Subcutaneous abdominal adipose tissue (tissue), 5 donors: ENCODE measurements around the gene PPBP.
"Not testable (repeated sequence)": the region's sequence is repeated elsewhere in the genome, so short reads cannot be mapped to it uniquely, and the experiment has no call there.

Experiments
- H3K27ac ChIP-seq: one replicate; pipeline ENCODE4 v1.7.0; 2013; ENCODE audit warnings: low read depth, mild to moderate bottlenecking, inconsistent platforms, low read length, moderate library complexity
- H3K27me3 ChIP-seq, 5 donors: one replicate each; pipeline ENCODE4 v1.7.0; 2013; ENCODE audit warnings: low read length in 5 of 5, inconsistent platforms in 1 of 5; ENCODE audit not compliant: control insufficient read depth in 5 of 5, insufficient read depth in 4 of 5
- H3K36me3 ChIP-seq, 5 donors: one replicate each; pipeline ENCODE4 v1.7.0; 2013; ENCODE audit warnings: low read length in 5 of 5; ENCODE audit not compliant: control insufficient read depth in 5 of 5, insufficient read depth in 5 of 5
- H3K4me1 ChIP-seq, 5 donors: one replicate each; pipeline ENCODE4 v1.7.0; 2013; ENCODE audit warnings: low read length in 5 of 5, mild to moderate bottlenecking in 3 of 5, moderate library complexity in 1 of 5; ENCODE audit not compliant: control insufficient read depth in 5 of 5, insufficient read depth in 5 of 5
- H3K4me3 ChIP-seq, 5 donors: one replicate each; pipeline ENCODE4 v1.7.0; 2013; ENCODE audit warnings: low read length in 5 of 5, low read depth in 1 of 5
- H3K9ac ChIP-seq, 5 donors: one replicate each; pipeline ENCODE4 v1.7.0; 2013; ENCODE audit warnings: low read length in 5 of 5, mild to moderate bottlenecking in 4 of 5, moderate library complexity in 3 of 5
- H3K9me3 ChIP-seq, 5 donors: one replicate each; pipeline ENCODE4 v1.7.0; 2013; ENCODE audit warnings: low read length in 5 of 5; ENCODE audit not compliant: control insufficient read depth in 5 of 5
- donor health status: healthy.
- donor health status: healthy.
- donor health status: healthy.
- donor health status: healthy.
- donor health status: healthy.

PPBP gene

GRCh38 chr4:73962724-73963123 is 25.3 kb downstream of the PPBP start:
- Histone ChIP-seq H3K4me3 (no peak overlapping the region), H3K27ac (no peak overlapping the region), H3K36me3 (no peaks in the 10 kb centered on the region), H3K9ac (no peak overlapping the region), H3K27me3 (peaks cover 0 to 7% (median 2%) of the 10 kb centered on the region in 5 donors), H3K4me1 (no peaks in the 10 kb centered on the region), H3K9me3 (peaks cover 4 to 14% (median 10%) of the 10 kb centered on the region in 5 donors)

GRCh38 chr4:73959041-73959440 is 28.9 kb downstream of the PPBP start:
- not testable (repeated sequence) for H3K36me3 ChIP-seq

DNA sequence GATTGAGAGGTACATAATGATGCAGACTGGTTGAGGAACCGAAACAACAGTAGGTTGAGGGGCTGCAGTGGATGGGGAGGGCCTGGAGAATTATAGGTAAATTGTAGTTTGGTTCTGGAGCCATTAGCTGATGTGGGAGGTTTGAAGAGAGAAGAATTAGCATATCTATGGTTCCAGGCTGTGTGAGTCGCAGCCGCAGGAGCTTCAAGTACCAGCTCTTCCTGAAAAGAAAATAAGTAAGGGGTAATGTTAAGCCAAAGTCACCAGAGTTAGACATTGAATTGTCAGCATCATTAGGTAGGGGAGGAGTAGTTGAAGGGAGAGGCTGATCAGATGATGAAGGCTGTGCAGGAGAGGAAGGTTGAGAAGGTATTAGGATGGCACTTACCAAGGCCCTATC is 35.6 kb downstream of the PPBP start:
- peaks cover 0 to 4% (median 0%) of the 10 kb centered on the region in 5 donors for H3K9me3 ChIP-seq
- H3K27me3 ChIP-seq, result no peaks in the 10 kb centered on the region
- H3K4me3 ChIP-seq, result no peak overlapping the region
- no peak overlapping the region for H3K9ac ChIP-seq
- H3K4me1 ChIP-seq, result peaks cover 0 to 12% (median 0%) of the 10 kb centered on the region in 5 donors
- no peak overlapping the region for H3K27ac ChIP-seq
- no peaks in the 10 kb centered on the region for H3K36me3 ChIP-seq

More at GRCh38 chr4:73959041-73959440, 28.9 kb downstream of the PPBP start:
- H3K27me3 ChIP-seq, H3K27ac ChIP-seq, H3K4me1 ChIP-seq, H3K9ac ChIP-seq, H3K4me3 ChIP-seq: not testable (repeated sequence)
- H3K9me3 ChIP-seq, result peaks cover 4 to 19% (median 10%) of the 10 kb centered on the region in 5 donors

- H3K9me3 ChIP-seq, H3K9ac ChIP-seq, H3K27ac ChIP-seq, H3K4me3 ChIP-seq, H3K27me3 ChIP-seq, H3K36me3 ChIP-seq: not testable (repeated sequence)
- peaks cover 0 to 12% (median 0%) of the 10 kb centered on the region in 5 donors for H3K4me1 ChIP-seq
Measured at GRCh38 chr4:73950376-73950920, 37.5 kb downstream of the PPBP start.

DNA sequence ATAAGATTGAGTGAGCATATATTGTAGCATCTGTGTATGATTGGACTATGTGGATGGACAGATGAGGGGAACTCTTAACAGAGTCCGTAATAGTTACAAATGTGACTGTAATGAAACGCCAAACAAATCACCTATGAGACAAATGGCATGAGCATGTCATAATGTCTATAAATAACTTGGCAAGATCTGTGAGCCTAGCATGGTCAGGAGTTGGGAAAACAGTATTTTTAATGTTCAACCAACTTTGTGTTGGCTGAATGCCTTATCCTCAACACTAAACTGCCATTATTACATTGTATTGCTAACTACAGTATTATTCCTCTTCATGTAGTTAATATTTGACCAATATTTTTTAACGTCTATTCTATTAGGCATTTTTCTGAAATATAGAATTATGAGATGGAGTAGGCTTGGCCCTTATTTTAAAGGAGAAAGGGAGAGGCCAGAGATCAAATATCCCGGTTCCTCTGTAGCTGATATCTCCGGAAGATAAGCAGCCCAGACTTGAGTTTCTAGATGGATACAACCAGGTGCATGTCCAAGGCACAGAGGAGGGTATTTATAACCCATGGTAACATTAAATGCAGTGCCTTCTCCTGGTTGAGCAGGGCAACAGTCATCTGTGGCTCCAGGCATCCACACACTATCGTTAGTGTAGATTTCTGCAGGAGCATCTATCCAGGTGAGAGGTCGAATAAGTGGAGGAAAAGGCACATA is 38.8 kb downstream of the PPBP start:
- no peak overlapping the region for H3K4me3 ChIP-seq
- H3K27ac ChIP-seq, result no peak overlapping the region
- no peaks in the 10 kb centered on the region for H3K9me3 ChIP-seq
- H3K27me3 ChIP-seq, result peaks cover 0 to 14% (median 6%) of the 10 kb centered on the region in 5 donors
- no peaks in the 10 kb centered on the region for H3K36me3 ChIP-seq
- no peak overlapping the region for H3K9ac ChIP-seq
- peaks cover 0 to 19% (median 10%) of the 10 kb centered on the region in 5 donors for H3K4me1 ChIP-seq

DNA sequence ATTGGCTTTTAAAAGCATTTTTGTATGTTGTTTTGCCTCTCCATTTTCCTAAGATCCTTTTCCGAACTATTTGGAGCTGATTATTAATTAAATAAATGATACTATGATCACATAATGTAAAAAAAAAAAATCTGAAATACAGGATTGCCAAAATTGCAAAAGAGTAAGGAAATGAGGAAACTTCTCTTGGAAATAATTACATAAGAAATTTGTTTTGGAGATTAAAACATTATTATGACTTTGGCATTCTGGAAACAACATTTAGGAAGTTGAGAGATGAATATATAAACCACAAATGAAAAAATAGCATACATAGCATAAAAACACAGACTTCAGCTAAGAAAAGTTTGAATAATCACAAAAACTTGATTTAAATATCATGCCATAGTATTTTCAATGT is 39.7 kb downstream of the PPBP start:
- H3K36me3 ChIP-seq, result no peaks in the 10 kb centered on the region
- H3K27me3 ChIP-seq, result peaks cover 6 to 22% (median 10%) of the 10 kb centered on the region in 5 donors
- H3K9ac ChIP-seq, result no peak overlapping the region
- H3K27ac ChIP-seq, result no peak overlapping the region
- H3K9me3 ChIP-seq, result no peaks in the 10 kb centered on the region
- H3K4me3 ChIP-seq, result no peak overlapping the region
- H3K4me1 ChIP-seq, result peaks cover 0 to 22% (median 13%) of the 10 kb centered on the region in 5 donors

- H3K27me3 ChIP-seq, result peaks cover 6 to 23% (median 11%) of the 10 kb centered on the region in 5 donors
- H3K36me3 ChIP-seq, result no peaks in the 10 kb centered on the region
Measured at GRCh38 chr4:73947239-73947985, 40.6 kb downstream of the PPBP start.

GRCh38 chr4:73945674-73946449 is 42.1 kb downstream of the PPBP start:
- Histone ChIP-seq H3K27ac (no peak overlapping the region), H3K4me1 (peaks cover 0 to 22% (median 13%) of the 10 kb centered on the region in 5 donors), H3K4me3 (no peak overlapping the region), H3K9ac (no peak overlapping the region), H3K27me3 (peaks cover 6 to 25% (median 13%) of the 10 kb centered on the region in 5 donors), H3K9me3 (no peaks in the 10 kb centered on the region), H3K36me3 (no peaks in the 10 kb centered on the region)

More at GRCh38 chr4:73947239-73947985, 40.6 kb downstream of the PPBP start:
- no peaks in the 10 kb centered on the region for H3K9me3 ChIP-seq
- H3K27ac ChIP-seq, result no peak overlapping the region
- H3K9ac ChIP-seq, result no peak overlapping the region
- H3K4me3 ChIP-seq, result no peak overlapping the region
- H3K4me1 ChIP-seq, result peaks cover 0 to 22% (median 13%) of the 10 kb centered on the region in 5 donors

- H3K9me3 ChIP-seq, result no peaks in the 10 kb centered on the region
- no peak overlapping the region for H3K27ac ChIP-seq
- peak overlapping the region in 1 of 5 donors; percentile 51 for H3K4me3 ChIP-seq
- H3K36me3 ChIP-seq, result no peaks in the 10 kb centered on the region
- no peak overlapping the region for H3K9ac ChIP-seq
- peaks cover 6 to 25% (median 13%) of the 10 kb centered on the region in 5 donors for H3K27me3 ChIP-seq
- peaks cover 0 to 22% (median 13%) of the 10 kb centered on the region in 5 donors for H3K4me1 ChIP-seq
Measured at GRCh38 chr4:73945140-73945539, 42.9 kb downstream of the PPBP start.
